Neural progenitor cell (in vitro differentiated cells): ENCODE measurements around the gene EPHB2. TPM values are rescaled to one million over a fixed set of nuclear protein-coding genes. Genes with fewer than 3 reads are reported as not detected.

Source experiments
- DNase-seq: peaks from one replicate; pipeline ENCODE4 v3.0.0-alpha.2; 2016; ENCODE audit warnings: low spot score
- H2AFZ ChIP-seq: fragments of 200-600 bp; sonication (generic); replicated peaks from 2 replicates; pipeline ENCODE4 v1.6.1; 2016; ENCODE audit warnings: antibody characterized with exemption
- H3F3A ChIP-seq: fragments of 200-600 bp; sonication (generic); 2 replicates; pipeline ENCODE4 v1.6.1; 2016; ENCODE audit warnings: antibody characterized with exemption, low read depth
- H3K27ac ChIP-seq: fragments of 200-600 bp; sonication (generic); 2 replicates; pipeline ENCODE4 v1.5.1; 2016; ENCODE audit warnings: mild to moderate bottlenecking
- H3K27me3 ChIP-seq: fragments of 200-600 bp; sonication (generic); 2 replicates; pipeline ENCODE4 v1.6.1; 2016; ENCODE audit warnings: mild to moderate bottlenecking, moderate library complexity
- H3K36me3 ChIP-seq: fragments of 200-600 bp; sonication (generic); 2 replicates; pipeline ENCODE4 v1.5.1; 2016
- H3K4me1 ChIP-seq: fragments of 200-600 bp; sonication (generic); 2 replicates; pipeline ENCODE4 v1.6.1; 2016; ENCODE audit warnings: mixed run types
- H3K4me2 ChIP-seq: fragments of 200-600 bp; sonication (generic); 2 replicates; pipeline ENCODE4 v1.6.1; 2016
- H3K4me3 ChIP-seq: fragments of 200-600 bp; sonication (generic); 2 replicates; pipeline ENCODE4 v1.5.1; 2016
- H3K79me2 ChIP-seq: fragments of 200-600 bp; sonication (generic); 2 replicates; pipeline ENCODE4 v1.6.1; 2016; ENCODE audit warnings: low read depth
- H3K9ac ChIP-seq: fragments of 200-600 bp; sonication (generic); 2 replicates; pipeline ENCODE4 v1.6.1; 2016
- H3K9me3 ChIP-seq: fragments of 200-600 bp; sonication (generic); 2 replicates; pipeline ENCODE4 v1.5.1; 2016; ENCODE audit warnings: low read depth
- H4K20me1 ChIP-seq: fragments of 200-600 bp; sonication (generic); 2 replicates; pipeline ENCODE4 v1.6.1; 2016; ENCODE audit warnings: low read depth
- H3K27ac Mint-ChIP-seq: 3 replicates; pipeline ENCODE4 v1.8.0; 2021; ENCODE audit warnings: mixed read lengths
- H3K27me3 Mint-ChIP-seq: 2 replicates; pipeline ENCODE4 v1.8.0; 2022; ENCODE audit warnings: low read depth, mild to moderate bottlenecking, inconsistent platforms, moderate library complexity, mixed read lengths; ENCODE audit not compliant: insufficient read depth
- H3K36me3 Mint-ChIP-seq: 3 replicates; pipeline ENCODE4 v1.8.0; 2021; ENCODE audit warnings: mixed read lengths
- H3K4me1 Mint-ChIP-seq: 3 replicates; pipeline ENCODE4 v1.8.0; 2021; ENCODE audit warnings: mixed read lengths
- H3K4me3 Mint-ChIP-seq: 3 replicates; pipeline ENCODE4 v1.8.0; 2021; ENCODE audit warnings: mild to moderate bottlenecking, moderate library complexity, mixed read lengths
- H3K9me3 Mint-ChIP-seq: 3 replicates; pipeline ENCODE4 v1.8.0; 2020; ENCODE audit warnings: mixed read lengths
- CTCF ChIP-seq: fragments of 200-600 bp; sonication (generic); IDR thresholded peaks from 2 replicates; pipeline ENCODE4 v1.5.1; 2017; ENCODE audit warnings: antibody characterized with exemption, mild to moderate bottlenecking
- EZH2 ChIP-seq: fragments of 200-600 bp; sonication (generic); IDR thresholded peaks from 2 replicates; pipeline ENCODE4 v1.6.1; 2017; ENCODE audit warnings: antibody characterized with exemption, mild to moderate bottlenecking, moderate library complexity
- EZH2phosphoT487 ChIP-seq: fragments of 200-600 bp; sonication (generic); IDR thresholded peaks from 2 replicates; pipeline ENCODE4 v1.6.1; 2017; ENCODE audit warnings: antibody characterized with exemption
- total RNA-seq: library from RNA; depleted of rRNA; stranded (reverse); fragments of >200 nt; gene quantifications from 2 replicates; pipeline ENCODE4 v1.2.3, GENCODE V29; 2015; ENCODE audit warnings: low replicate concordance

EPHB2 gene
- total RNA-seq, 1 donor from 2014 or later: 38.3 TPM

- Mint-ChIP-seq H3K36me3 (peaks cover 7% of the 10 kb centered on the region), H3K9me3 (no peaks in the 10 kb centered on the region), H3K27ac (peak overlapping the region; percentile 28), H3K4me1 (peaks cover 50% of the 10 kb centered on the region), H3K27me3 (peaks cover 13% of the 10 kb centered on the region), H3K4me3 (no peak overlapping the region)
- Histone ChIP-seq H3K4me2 (peak overlapping the region; percentile 35), H3K4me1 (peaks cover 26% of the 10 kb centered on the region), H2AFZ (no peak overlapping the region), H3K4me3 (no peak overlapping the region), H3K36me3 (no peaks in the 10 kb centered on the region), H3F3A (peaks cover 24% of the 10 kb centered on the region), H3K9ac (no peak overlapping the region), H4K20me1 (peaks cover 53% of the 10 kb centered on the region), H3K79me2 (no peaks in the 10 kb centered on the region), H3K27me3 (no peaks in the 10 kb centered on the region), H3K27ac (no peak overlapping the region), H3K9me3 (no peaks in the 10 kb centered on the region)
- TF ChIP-seq EZH2 (no peak), EZH2phosphoT487 (no peak), CTCF (no peak)
- DNase-seq: peak; percentile 32
Observed at GRCh38 chr1:22852144-22852655, 141.6 kb downstream of the EPHB2 start.

DNA sequence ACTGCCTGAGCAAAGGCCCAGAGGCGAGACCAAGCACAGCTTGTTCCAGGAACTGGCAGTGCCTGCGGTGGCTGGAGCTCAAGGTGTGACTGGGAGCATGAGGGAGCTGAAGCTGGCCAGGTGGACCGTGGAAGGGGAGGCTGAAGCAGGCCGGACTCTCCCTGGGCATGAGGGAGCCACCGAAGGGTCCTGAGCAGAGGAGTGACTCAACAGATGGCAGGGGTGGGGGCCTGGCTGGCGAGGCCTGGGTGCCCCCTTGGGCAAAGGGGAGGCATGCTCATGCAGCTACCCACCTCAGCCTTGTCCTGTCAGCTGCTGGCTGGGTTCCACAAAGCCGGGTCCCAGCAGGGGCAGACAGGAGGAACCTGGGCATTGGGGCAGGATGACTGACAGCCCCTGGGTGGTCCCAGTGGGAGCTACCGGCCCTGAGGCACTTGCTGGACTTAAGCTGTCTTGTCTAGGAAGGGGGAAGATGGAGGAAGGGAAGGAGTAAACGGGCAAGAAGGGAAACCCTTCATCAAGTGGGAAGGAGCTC, 143.1 kb downstream of the EPHB2 start:
- DNase-seq: no peak
- H3K4me1 Mint-ChIP-seq: peaks cover 44% of the 10 kb centered on the region
- H4K20me1 ChIP-seq: peaks cover 46% of the 10 kb centered on the region
- H3K4me1 ChIP-seq: peaks cover 26% of the 10 kb centered on the region
- H3K36me3 ChIP-seq: no peaks in the 10 kb centered on the region
- no peak overlapping the region for H3K4me2 ChIP-seq
- H3K9ac ChIP-seq: no peak overlapping the region
- no peak overlapping the region for H3K4me3 Mint-ChIP-seq
- H2AFZ ChIP-seq: no peak overlapping the region
- H3K9me3 ChIP-seq: no peaks in the 10 kb centered on the region
- H3K79me2 ChIP-seq: no peaks in the 10 kb centered on the region
- TF ChIP-seq EZH2 (no peak), EZH2phosphoT487 (no peak), CTCF (no peak)
- H3K27ac Mint-ChIP-seq: no peak overlapping the region
- peaks cover 24% of the 10 kb centered on the region for H3F3A ChIP-seq
- H3K27ac ChIP-seq: no peak overlapping the region
- no peaks in the 10 kb centered on the region for H3K27me3 ChIP-seq
- no peak overlapping the region for H3K4me3 ChIP-seq
- peaks cover 5% of the 10 kb centered on the region for H3K36me3 Mint-ChIP-seq
- H3K9me3 Mint-ChIP-seq: no peaks in the 10 kb centered on the region
- H3K27me3 Mint-ChIP-seq: peaks cover 4% of the 10 kb centered on the region

- no peak overlapping the region for H2AFZ ChIP-seq
- TF ChIP-seq CTCF (no peak), EZH2phosphoT487 (no peak), EZH2 (no peak)
- Mint-ChIP-seq H3K9me3 (no peaks in the 10 kb centered on the region), H3K4me3 (no peak overlapping the region), H3K27ac (peak overlapping the region; percentile 42), H3K4me1 (peaks cover 34% of the 10 kb centered on the region), H3K27me3 (peaks cover 4% of the 10 kb centered on the region), H3K36me3 (peaks cover 4% of the 10 kb centered on the region)
- H3K36me3 ChIP-seq: no peaks in the 10 kb centered on the region
- H4K20me1 ChIP-seq: peaks cover 46% of the 10 kb centered on the region
- H3K4me1 ChIP-seq: peaks cover 26% of the 10 kb centered on the region
- H3K9me3 ChIP-seq: no peaks in the 10 kb centered on the region
- no peak overlapping the region for H3K27ac ChIP-seq
- H3K4me3 ChIP-seq: no peak overlapping the region
- H3K4me2 ChIP-seq: no peak overlapping the region
- peaks cover 24% of the 10 kb centered on the region for H3F3A ChIP-seq
- H3K27me3 ChIP-seq: no peaks in the 10 kb centered on the region
- H3K79me2 ChIP-seq: no peaks in the 10 kb centered on the region
- DNase-seq: no peak
- H3K9ac ChIP-seq: no peak overlapping the region
Observed at GRCh38 chr1:22854688-22855565, 144.3 kb downstream of the EPHB2 start.
